ENCODE data around the gene ADCY10.
"Not testable (repeated sequence)": the region's sequence is repeated elsewhere in the genome, so short reads cannot be mapped to it uniquely, and the experiment has no call there.

ADCY10 gene

DNA sequence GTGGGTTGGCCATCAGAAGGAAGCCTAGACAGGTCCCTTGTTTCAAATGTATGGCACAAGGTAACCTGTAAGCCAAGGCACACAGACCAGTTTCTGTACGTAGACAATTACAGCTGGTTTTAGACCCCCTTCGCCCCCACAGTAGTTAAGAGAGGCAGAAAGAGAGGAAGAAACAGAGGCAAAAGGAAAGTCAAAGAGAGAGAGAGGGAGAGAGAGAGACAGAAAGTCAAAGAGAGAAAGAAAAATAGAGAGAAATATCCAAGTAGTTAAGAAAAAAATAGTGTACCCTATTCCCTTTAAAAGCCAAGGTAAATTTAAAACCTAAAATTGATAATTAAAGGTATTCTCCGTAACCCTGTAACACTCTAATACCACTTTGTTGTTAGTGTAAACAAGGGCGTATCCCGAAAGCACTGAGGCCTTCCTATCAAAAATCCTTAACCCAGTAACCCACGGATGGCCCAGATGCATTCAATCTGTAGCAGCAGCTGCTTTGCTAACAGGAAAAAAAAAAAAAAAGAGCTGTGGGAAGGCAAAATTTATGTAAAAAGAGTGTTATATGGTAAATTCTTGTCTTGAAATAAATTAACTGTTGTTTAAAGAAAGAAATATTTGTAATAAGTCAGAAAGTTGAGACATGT lies 49.4 kb downstream of the ADCY10 start:
- TF ChIP-seq CTCF (IDR thresholded peaks at IDR 0.05; ENCODE audit: control insufficient read depth, insufficient read depth, low read depth, low read length, missing control alignments) = no peak
- DNase-seq (ENCODE audit: low read depth) = no peak
- H3K4me3 ChIP-seq (ENCODE audit: control insufficient read depth, low read depth, low read length) = no peak overlapping the region

DNA sequence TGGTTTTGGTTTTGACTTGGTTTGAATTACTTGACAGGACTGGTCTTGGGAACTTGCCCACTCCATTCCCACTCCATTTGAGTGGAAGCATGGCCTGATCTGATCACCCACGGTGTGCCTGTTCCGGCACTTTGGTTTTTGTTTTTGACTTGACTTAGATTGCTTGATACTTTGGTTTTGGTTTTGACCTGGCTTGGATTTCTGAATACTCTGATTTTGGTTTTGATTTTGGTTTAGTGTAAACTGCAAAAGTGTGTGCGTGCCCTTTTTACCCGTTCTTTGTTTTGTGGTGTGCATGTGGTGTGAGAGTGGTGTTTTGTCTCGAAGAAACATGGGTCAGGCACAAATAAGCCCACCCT lies 50.0 kb downstream of the ADCY10 start:
- H3K4me3 ChIP-seq (ENCODE audit: control insufficient read depth, low read depth, low read length) = no peak overlapping the region
- no peak for TF ChIP-seq CTCF (IDR thresholded peaks at IDR 0.05; ENCODE audit: control insufficient read depth, insufficient read depth, low read depth, low read length, missing control alignments)
- DNase-seq (ENCODE audit: low read depth) = no peak

GRCh38 chr1:167863191-167863920 lies 50.6 kb downstream of the ADCY10 start:
- not testable (repeated sequence) for H3K4me3 ChIP-seq (ENCODE audit: control insufficient read depth, low read depth, low read length); DNase-seq (ENCODE audit: low read depth)

GRCh38 chr1:167862432-167863076 lies 51.4 kb downstream of the ADCY10 start:
- no peak for DNase-seq (ENCODE audit: low read depth)
- TF ChIP-seq CTCF (IDR thresholded peaks at IDR 0.05; ENCODE audit: control insufficient read depth, insufficient read depth, low read depth, low read length, missing control alignments) = no peak
- H3K4me3 ChIP-seq (ENCODE audit: control insufficient read depth, low read depth, low read length) = no peak overlapping the region

GRCh38 chr1:167861664-167862381 lies 52.1 kb downstream of the ADCY10 start:
- TF ChIP-seq CTCF (IDR thresholded peaks at IDR 0.05; ENCODE audit: control insufficient read depth, insufficient read depth, low read depth, low read length, missing control alignments) = no peak
- no peak overlapping the region for H3K4me3 ChIP-seq (ENCODE audit: control insufficient read depth, low read depth, low read length)
- no peak for DNase-seq (ENCODE audit: low read depth)

GRCh38 chr1:167860231-167860923 lies 53.6 kb downstream of the ADCY10 start:
- no peak for TF ChIP-seq CTCF (IDR thresholded peaks at IDR 0.05; ENCODE audit: control insufficient read depth, insufficient read depth, low read depth, low read length, missing control alignments)
- no peak for DNase-seq (ENCODE audit: low read depth)
- H3K4me3 ChIP-seq (ENCODE audit: control insufficient read depth, low read depth, low read length) = no peak overlapping the region

All from AG09309 (cell line).